CD8-positive, alpha-beta memory T cell (primary cell): ENCODE data around the gene UNKL. TPM values are rescaled to one million over a fixed set of nuclear protein-coding genes. Genes with fewer than 3 reads are reported as not detected.

ENCODE experiments used
- CTCF ChIA-PET: fragments of 350-600 bp; sonication (Branson Sonifier 250); formaldehyde crosslinking; loops from one replicate; lab custom pipeline; 2021; ENCODE audit warnings: antibody characterized with exemption; lab: Charles Lee
- POLR2A ChIA-PET: fragments of 350-600 bp; sonication (Branson Sonifier 250); formaldehyde crosslinking; loops from one replicate; lab custom pipeline; 2021; ENCODE audit warnings: antibody characterized with exemption; lab: Charles Lee
- DNase-seq, 5 donors: peaks; one replicate each; pipeline versions ENCODE4 v3.0.0 to v3.0.0-alpha.2; 2020 to 2022; ENCODE audit warnings: mixed read lengths in 1 of 5
- H3K27ac ChIP-seq: one replicate; pipeline ENCODE4 v1.7.0; 2013; ENCODE audit warnings: low read depth, mild to moderate bottlenecking, low read length, moderate library complexity
- H3K27me3 ChIP-seq: 2 replicates; pipeline ENCODE4 v1.7.0; 2013; ENCODE audit warnings: low read length, mild to moderate bottlenecking; ENCODE audit not compliant: insufficient read depth, poor library complexity, severe bottlenecking
- H3K36me3 ChIP-seq: 2 replicates; pipeline ENCODE4 v1.7.0; 2013; ENCODE audit warnings: mild to moderate bottlenecking, low read length, moderate library complexity; ENCODE audit not compliant: insufficient read depth
- H3K4me1 ChIP-seq: 2 replicates; pipeline ENCODE4 v1.7.0; 2013; ENCODE audit warnings: mild to moderate bottlenecking, low read length, moderate library complexity; ENCODE audit not compliant: insufficient read depth
- H3K4me3 ChIP-seq: 2 replicates; pipeline ENCODE4 v1.7.0; 2013; ENCODE audit warnings: mild to moderate bottlenecking, low read length
- H3K9me3 ChIP-seq: 2 replicates; pipeline ENCODE4 v1.7.0; 2013; ENCODE audit warnings: mild to moderate bottlenecking, low read length
- H3K27ac Mint-ChIP-seq, 8 donors: one replicate each; pipeline ENCODE4 v1.8.0; 2020 to 2021; ENCODE audit warnings: mixed read lengths in 8 of 8, mild to moderate bottlenecking in 6 of 8, inconsistent platforms in 3 of 8, moderate library complexity in 3 of 8
- H3K27me3 Mint-ChIP-seq, 2 donors: one replicate each; pipeline ENCODE4 v1.8.0; 2020 to 2021; ENCODE audit warnings: mixed read lengths in 2 of 2, mild to moderate bottlenecking in 1 of 2, moderate library complexity in 1 of 2
- H3K36me3 Mint-ChIP-seq, 3 donors: one replicate each; pipeline ENCODE4 v1.8.0; 2020 to 2021; ENCODE audit warnings: mixed read lengths in 3 of 3, inconsistent platforms in 1 of 3, mild to moderate bottlenecking in 1 of 3
- H3K4me1 Mint-ChIP-seq, 3 donors: one replicate each; pipeline ENCODE4 v1.8.0; 2020 to 2021; ENCODE audit warnings: mixed read lengths in 3 of 3, inconsistent platforms in 1 of 3, mild to moderate bottlenecking in 1 of 3
- H3K4me3 Mint-ChIP-seq, 7 donors: one replicate each; pipeline ENCODE4 v1.8.0; 2020 to 2021; ENCODE audit warnings: mixed read lengths in 7 of 7, mild to moderate bottlenecking in 6 of 7, moderate library complexity in 4 of 7, inconsistent platforms in 2 of 7
- H3K9me3 Mint-ChIP-seq, 5 donors: one replicate each; pipeline ENCODE4 v1.8.0; 2020 to 2022; ENCODE audit warnings: mixed read lengths in 5 of 5, mild to moderate bottlenecking in 3 of 5, moderate library complexity in 2 of 5, inconsistent platforms in 1 of 5
- polyA plus RNA-seq: library from polyadenylated mRNA; unstranded; fragments of 300-500 nt; fragmentation: Illumina TruSeq; gene quantifications from one replicate; pipeline ENCODE4 v1.2.3, GENCODE V29; 2021
- total RNA-seq, 2 experiments: library from RNA; stranded (reverse); gene quantifications; one replicate each; pipeline ENCODE4 v1.2.3, GENCODE V29; 2021

Gene UNKL
- total and polyA plus RNA-seq, 3 experiments from 2014 or later, result 8.1 to 38.0 (median 32.9) TPM

DNA sequence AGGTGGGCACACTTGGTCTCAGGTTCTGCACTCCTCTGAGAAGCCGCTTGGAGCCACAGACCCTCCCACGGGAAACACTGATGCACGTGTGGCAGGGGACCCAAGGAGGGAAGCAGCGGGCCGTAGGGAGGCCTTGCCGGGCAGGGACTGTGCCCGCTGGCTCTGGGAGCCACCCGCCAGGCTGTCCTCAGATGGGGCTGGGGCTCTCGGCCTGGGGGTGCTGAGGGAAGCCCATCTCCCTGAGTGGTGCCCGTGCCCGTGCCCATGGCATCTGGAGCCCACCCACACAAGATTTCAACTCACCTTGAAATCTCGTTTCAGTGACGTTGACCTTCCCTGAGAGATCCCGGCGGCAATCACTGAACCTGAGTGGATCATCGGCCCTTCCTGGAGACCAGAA is 42.4 kb upstream of the UNKL start:
- Histone ChIP-seq H3K27ac (no peak overlapping the region), H3K27me3 (no peaks in the 10 kb centered on the region), H3K9me3 (no peaks in the 10 kb centered on the region), H3K4me3 (no peak overlapping the region), H3K4me1 (no peaks in the 10 kb centered on the region), H3K36me3 (no peaks in the 10 kb centered on the region)
- Mint-ChIP-seq H3K27ac (no peak overlapping the region), H3K27me3 (no peaks in the 10 kb centered on the region), H3K9me3 (no peaks in the 10 kb centered on the region), H3K4me1 (peaks cover 0 to 12% (median 5%) of the 10 kb centered on the region in 3 donors), H3K4me3 (no peak overlapping the region), H3K36me3 (peaks cover 0 to 68% (median 3%) of the 10 kb centered on the region in 3 donors)
- POLR2A ChIA-PET, result no interaction called here
- no peak for DNase-seq
- CTCF ChIA-PET, result no interaction called here

DNA sequence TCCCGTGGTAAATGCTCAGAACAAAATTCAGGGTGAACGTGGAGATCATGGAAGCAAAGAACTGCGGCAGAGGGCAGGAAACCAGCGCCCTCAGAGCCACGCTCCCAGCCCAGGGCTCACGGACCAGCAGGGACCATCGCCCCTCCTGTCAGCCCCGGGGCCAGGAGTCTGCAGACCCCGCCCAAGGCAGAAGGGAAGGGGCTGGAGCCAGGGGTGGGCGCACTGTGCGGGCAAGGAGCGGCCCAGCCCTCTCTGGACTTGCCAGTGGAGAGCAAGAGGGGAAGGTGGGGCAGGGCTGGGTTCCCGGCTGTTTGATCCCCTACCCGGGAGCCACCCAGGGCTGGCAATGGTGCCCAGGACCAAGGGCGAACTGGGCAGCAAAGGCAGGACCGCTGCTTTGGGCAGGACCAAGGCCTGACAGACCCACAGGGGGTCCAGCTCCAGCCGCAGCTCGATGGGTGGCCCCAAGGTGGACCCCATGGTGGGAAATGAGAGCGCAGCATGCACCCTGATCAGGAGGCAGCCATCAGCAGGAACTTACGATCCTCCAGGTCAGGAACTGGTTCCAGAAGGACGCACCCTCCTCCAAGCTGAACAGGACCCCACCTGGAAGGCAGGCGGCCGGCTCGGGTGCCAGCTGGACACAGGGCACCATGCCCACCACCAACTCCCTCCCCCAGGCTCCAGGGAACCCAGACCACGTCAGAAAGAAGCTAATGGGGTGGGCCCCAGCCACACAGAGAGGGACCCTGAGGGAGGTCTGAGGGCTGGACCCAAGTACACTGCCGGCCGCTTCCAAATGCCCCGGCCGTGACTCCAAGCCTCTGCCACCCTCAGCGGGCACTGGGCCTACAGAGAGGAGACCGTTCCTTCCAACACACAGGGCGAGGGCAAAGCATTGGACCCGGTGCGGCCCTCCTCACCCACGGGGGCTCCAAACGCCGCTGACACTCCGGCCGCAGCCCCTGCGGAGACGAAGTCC is 41.0 kb upstream of the UNKL start:
- H3K9me3 ChIP-seq, result no peaks in the 10 kb centered on the region
- POLR2A ChIA-PET, result no interaction called here
- Mint-ChIP-seq H3K27ac (no peak overlapping the region), H3K4me3 (peak overlapping the region in 1 of 7 donors; percentile 27), H3K4me1 (peaks cover 0 to 12% (median 5%) of the 10 kb centered on the region in 3 donors), H3K27me3 (no peaks in the 10 kb centered on the region), H3K36me3 (peaks cover 0 to 62% (median 2%) of the 10 kb centered on the region in 3 donors), H3K9me3 (no peaks in the 10 kb centered on the region)
- H3K36me3 ChIP-seq, result no peaks in the 10 kb centered on the region
- no peaks in the 10 kb centered on the region for H3K27me3 ChIP-seq
- no peak for DNase-seq
- H3K27ac ChIP-seq, result no peak overlapping the region
- CTCF ChIA-PET, result no interaction called here
- H3K4me3 ChIP-seq, result no peak overlapping the region
- no peaks in the 10 kb centered on the region for H3K4me1 ChIP-seq

DNA sequence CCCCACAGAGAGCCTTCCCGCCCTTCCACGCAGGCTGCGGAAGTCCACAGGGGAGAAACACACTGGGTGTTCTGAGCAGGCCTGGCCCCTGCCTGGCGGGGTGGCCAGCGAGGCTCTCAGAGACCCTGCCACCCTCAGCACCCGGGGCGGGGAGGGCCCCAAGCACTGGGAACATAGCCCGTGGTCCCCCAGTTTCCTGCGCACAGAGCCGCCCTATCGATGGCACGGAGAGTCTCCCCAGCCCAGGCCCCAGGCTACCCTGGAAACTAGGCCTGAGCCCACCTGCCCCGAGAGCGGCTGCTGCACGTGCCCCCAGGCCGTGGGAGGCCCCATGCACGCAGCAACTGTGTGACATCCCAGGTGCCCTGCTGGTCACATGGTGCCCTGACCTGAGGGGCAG is 40.1 kb upstream of the UNKL start:
- POLR2A ChIA-PET, result no interaction called here
- Mint-ChIP-seq H3K4me3 (no peak overlapping the region), H3K27me3 (no peaks in the 10 kb centered on the region), H3K36me3 (peaks cover 0 to 63% (median 0%) of the 10 kb centered on the region in 3 donors), H3K9me3 (no peaks in the 10 kb centered on the region), H3K27ac (no peak overlapping the region), H3K4me1 (peaks cover 0 to 12% (median 5%) of the 10 kb centered on the region in 3 donors)
- Histone ChIP-seq H3K36me3 (no peaks in the 10 kb centered on the region), H3K27ac (no peak overlapping the region), H3K27me3 (no peaks in the 10 kb centered on the region), H3K4me3 (no peak overlapping the region), H3K4me1 (no peaks in the 10 kb centered on the region), H3K9me3 (no peaks in the 10 kb centered on the region)
- CTCF ChIA-PET, result no interaction called here
- no peak for DNase-seq

DNA sequence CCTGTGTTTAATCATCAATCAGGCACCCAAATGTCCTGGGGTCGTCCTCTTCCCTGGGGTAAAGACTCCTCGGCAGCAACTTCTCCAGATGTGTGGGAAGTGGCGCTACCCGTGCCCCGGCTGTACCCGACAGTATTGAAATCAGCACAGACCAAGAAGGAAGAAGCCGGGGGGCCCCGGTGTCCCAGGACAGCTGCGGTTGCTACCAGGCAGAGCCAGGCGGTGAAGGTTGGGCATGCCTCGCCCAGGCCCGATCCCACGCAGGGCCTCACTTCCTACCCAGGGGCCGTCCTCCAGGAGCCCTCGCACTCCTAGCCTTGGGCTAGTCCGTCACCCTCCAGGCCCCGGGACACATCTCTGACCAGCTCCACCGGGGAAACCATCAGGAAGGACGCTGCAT is 38.8 kb upstream of the UNKL start:
- Mint-ChIP-seq H3K9me3 (no peaks in the 10 kb centered on the region), H3K4me1 (peaks cover 0 to 8% (median 5%) of the 10 kb centered on the region in 3 donors), H3K27me3 (no peaks in the 10 kb centered on the region), H3K4me3 (peak overlapping the region in 1 of 7 donors; percentile 53), H3K36me3 (peaks cover 0 to 66% (median 0%) of the 10 kb centered on the region in 3 donors), H3K27ac (peak overlapping the region in 1 of 8 donors; percentile 63)
- Histone ChIP-seq H3K27ac (no peak overlapping the region), H3K27me3 (no peaks in the 10 kb centered on the region), H3K4me3 (no peak overlapping the region), H3K9me3 (no peaks in the 10 kb centered on the region), H3K4me1 (no peaks in the 10 kb centered on the region), H3K36me3 (no peaks in the 10 kb centered on the region)
- ChIA-PET CTCF (no interaction called here), POLR2A (interaction anchor here (0.6 kb wide), 1 partner anchor 13 kb away, joined by 5 read pairs; no protein-coding TSS in a partner anchor)
- DNase-seq, result no peak

DNA sequence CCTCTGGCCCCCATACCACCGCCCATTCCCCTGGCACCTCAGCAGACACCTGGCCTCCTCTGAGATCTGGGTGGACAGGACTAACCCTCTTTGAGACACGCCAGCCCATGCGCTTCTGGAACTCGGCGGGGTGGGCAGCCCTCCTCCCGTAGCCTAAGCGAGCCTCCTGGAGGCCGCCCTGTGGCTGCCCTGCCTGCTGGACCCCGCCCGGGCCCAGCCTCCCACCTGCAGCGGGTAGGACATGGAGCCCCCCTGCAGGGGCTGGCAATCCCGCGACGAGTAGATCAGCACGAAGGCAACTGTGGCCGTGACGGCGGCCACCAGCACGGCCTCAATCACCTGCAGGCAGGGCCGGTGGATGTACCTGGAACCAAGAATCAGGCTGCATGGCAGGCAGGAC is 38.0 kb upstream of the UNKL start:
- Histone ChIP-seq H3K4me3 (no peak overlapping the region), H3K9me3 (no peaks in the 10 kb centered on the region), H3K36me3 (no peaks in the 10 kb centered on the region), H3K4me1 (no peaks in the 10 kb centered on the region), H3K27me3 (no peaks in the 10 kb centered on the region), H3K27ac (no peak overlapping the region)
- ChIA-PET CTCF (no interaction called here), POLR2A (no interaction called here)
- H3K4me1 Mint-ChIP-seq, result peaks cover 0 to 8% (median 5%) of the 10 kb centered on the region in 3 donors
- no peak overlapping the region for H3K4me3 Mint-ChIP-seq
- H3K36me3 Mint-ChIP-seq, result peaks cover 0 to 68% (median 0%) of the 10 kb centered on the region in 3 donors
- no peaks in the 10 kb centered on the region for H3K9me3 Mint-ChIP-seq
- DNase-seq, result no peak
- H3K27ac Mint-ChIP-seq, result no peak overlapping the region
- H3K27me3 Mint-ChIP-seq, result no peaks in the 10 kb centered on the region

DNA sequence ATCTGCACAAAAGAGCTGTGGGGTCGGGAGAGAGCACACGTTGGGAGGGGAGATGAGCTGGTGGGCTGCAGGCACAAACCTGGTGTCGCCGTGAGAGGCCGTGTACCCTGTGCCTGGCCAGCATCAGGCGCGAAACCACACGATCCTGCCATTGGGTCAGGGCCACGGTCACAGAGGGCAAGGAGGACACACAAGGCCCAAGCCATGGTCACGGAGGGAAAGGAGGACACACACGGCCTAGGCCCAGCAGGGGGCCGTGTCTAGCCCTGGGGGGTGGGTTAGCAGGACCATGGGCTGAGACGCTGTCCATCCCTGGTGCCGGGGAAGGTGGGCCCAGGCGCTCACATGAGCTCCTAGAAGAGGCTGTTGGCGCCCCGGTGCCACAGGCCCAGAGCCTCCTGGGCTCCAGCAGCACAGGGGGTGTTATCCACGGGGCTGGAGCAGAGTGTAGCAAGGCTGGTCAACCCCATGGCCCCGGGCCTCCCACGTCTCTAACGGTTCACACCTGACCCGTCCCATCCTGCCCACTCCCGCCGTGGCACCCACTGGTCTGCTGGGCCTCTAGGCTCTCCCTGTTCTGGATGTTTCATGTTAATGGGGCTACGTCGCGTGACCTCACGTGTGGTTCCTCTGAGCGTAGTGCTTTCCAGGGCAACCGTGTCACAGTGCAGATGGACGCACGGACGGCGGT is 37.3 kb upstream of the UNKL start:
- ChIA-PET CTCF (no interaction called here), POLR2A (no interaction called here)
- Mint-ChIP-seq H3K4me3 (no peak overlapping the region), H3K4me1 (peaks cover 0 to 8% (median 5%) of the 10 kb centered on the region in 3 donors), H3K9me3 (no peaks in the 10 kb centered on the region), H3K27ac (peak overlapping the region in 2 of 8 donors; percentile 78 to 92), H3K27me3 (no peaks in the 10 kb centered on the region), H3K36me3 (peaks cover 0 to 68% (median 0%) of the 10 kb centered on the region in 3 donors)
- Histone ChIP-seq H3K4me3 (no peak overlapping the region), H3K9me3 (no peaks in the 10 kb centered on the region), H3K36me3 (no peaks in the 10 kb centered on the region), H3K27ac (no peak overlapping the region), H3K27me3 (no peaks in the 10 kb centered on the region), H3K4me1 (no peaks in the 10 kb centered on the region)
- DNase-seq, result no peak

DNA sequence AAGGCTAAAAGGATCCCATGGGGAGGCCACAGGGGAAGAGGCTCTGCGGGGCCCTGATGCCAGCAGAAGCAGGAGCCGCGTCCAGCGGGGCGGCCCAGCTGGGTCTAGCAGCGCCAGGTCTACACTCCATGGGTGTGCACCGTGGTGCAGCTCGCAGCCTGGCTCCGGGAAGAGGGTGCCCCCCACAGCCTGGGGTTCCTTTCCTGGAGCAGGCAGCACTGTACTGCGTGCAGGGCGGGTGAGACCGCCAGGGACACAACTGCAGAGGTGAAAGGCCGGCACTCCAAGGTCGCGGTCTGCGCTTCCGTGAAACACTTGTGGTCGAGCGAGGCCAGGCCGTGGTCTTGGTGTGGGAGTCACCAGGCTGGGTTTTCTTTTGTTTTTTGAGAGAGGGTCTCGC is 36.3 kb upstream of the UNKL start:
- Histone ChIP-seq H3K9me3 (no peaks in the 10 kb centered on the region), H3K27ac (no peak overlapping the region), H3K36me3 (no peaks in the 10 kb centered on the region), H3K27me3 (no peaks in the 10 kb centered on the region), H3K4me3 (no peak overlapping the region), H3K4me1 (no peaks in the 10 kb centered on the region)
- ChIA-PET POLR2A (no interaction called here), CTCF (no interaction called here)
- H3K4me1 Mint-ChIP-seq, result peaks cover 0 to 8% (median 5%) of the 10 kb centered on the region in 3 donors
- no peaks in the 10 kb centered on the region for H3K27me3 Mint-ChIP-seq
- no peak for DNase-seq
- H3K36me3 Mint-ChIP-seq, result peaks cover 0 to 67% (median 0%) of the 10 kb centered on the region in 3 donors
- no peak overlapping the region for H3K27ac Mint-ChIP-seq
- H3K4me3 Mint-ChIP-seq, result no peak overlapping the region
- H3K9me3 Mint-ChIP-seq, result no peaks in the 10 kb centered on the region

DNA sequence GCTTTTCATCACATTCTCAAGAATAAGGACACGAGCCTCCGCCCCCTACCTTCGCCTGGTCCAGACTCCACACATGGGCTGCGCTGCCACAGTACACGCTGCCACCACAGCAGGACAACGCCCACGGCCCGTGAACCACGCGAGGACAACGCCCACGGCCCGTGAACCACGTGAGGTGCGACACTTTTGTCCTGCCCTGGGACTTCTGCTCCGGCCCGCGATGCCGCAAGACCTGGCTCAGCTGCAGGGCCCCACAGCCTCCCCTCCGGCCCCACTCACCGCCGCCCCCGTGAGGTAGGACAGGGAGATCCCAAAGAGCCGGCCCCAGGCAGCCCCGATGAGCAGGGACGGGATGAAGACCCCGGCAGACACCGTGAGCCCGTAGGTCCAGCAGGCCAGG is 35.7 kb upstream of the UNKL start:
- Mint-ChIP-seq H3K27me3 (no peaks in the 10 kb centered on the region), H3K4me1 (peaks cover 0 to 8% (median 5%) of the 10 kb centered on the region in 3 donors), H3K27ac (peak overlapping the region in 1 of 8 donors; percentile 75), H3K9me3 (no peaks in the 10 kb centered on the region), H3K36me3 (peaks cover 0 to 62% (median 0%) of the 10 kb centered on the region in 3 donors), H3K4me3 (no peak overlapping the region)
- no peak overlapping the region for H3K4me3 ChIP-seq
- no peak overlapping the region for H3K27ac ChIP-seq
- POLR2A ChIA-PET, result no interaction called here
- H3K36me3 ChIP-seq, result no peaks in the 10 kb centered on the region
- H3K27me3 ChIP-seq, result no peaks in the 10 kb centered on the region
- DNase-seq, result no peak
- CTCF ChIA-PET, result no interaction called here
- H3K4me1 ChIP-seq, result no peaks in the 10 kb centered on the region
- H3K9me3 ChIP-seq, result no peaks in the 10 kb centered on the region
